ENCODE data around the gene PMPCA. TPM values are rescaled to one million over a fixed set of nuclear protein-coding genes. Genes with fewer than 3 reads are reported as not detected.
A peak's percentile ranks its signal among the peaks of the same experiment; 100 is the strongest.

PMPCA gene
- total and polyA plus RNA-seq, 2 of the 13 experiments (the other 11 are each of a cell fraction or from before 2014, with no cell fraction given) = 70.2 to 88.4 TPM

- TF ChIP-seq PBX2 (CRISPR knock-in tag; IDR thresholded peaks at IDR 0.05) (no peak), ZNF431 (CRISPR knock-in tag; IDR thresholded peaks at IDR 0.05; ENCODE audit: borderline replicate concordance, low read depth) (no peak), KDM5A (IDR thresholded peaks at IDR 0.05; ENCODE audit: borderline replicate concordance, low read length) (peak; percentile 98), AKNA (CRISPR knock-in tag; IDR thresholded peaks at IDR 0.05; ENCODE audit: borderline replicate concordance) (no peak), PLSCR1 (CRISPR knock-in tag; IDR thresholded peaks at IDR 0.05; ENCODE audit: borderline replicate concordance) (no peak), MAF1 (CRISPR knock-in tag; IDR thresholded peaks at IDR 0.05; ENCODE audit: borderline replicate concordance) (no peak), TSC22D2 (CRISPR knock-in tag; IDR thresholded peaks at IDR 0.05; ENCODE audit: borderline replicate concordance) (0 out of 2 replicates have a peak, but pooled peaks have one; percentile 42), ZNF720 (CRISPR knock-in tag; IDR thresholded peaks at IDR 0.05) (no peak), ZMAT5 (CRISPR knock-in tag; IDR thresholded peaks at IDR 0.05; ENCODE audit: borderline replicate concordance, low read depth) (no peak), TCF7 (IDR thresholded peaks at IDR 0.05; ENCODE audit: low read depth) (no peak), MLLT10 (CRISPR knock-in tag; IDR thresholded peaks at IDR 0.05) (no peak), ZNF597 (CRISPR knock-in tag; IDR thresholded peaks at IDR 0.05) (no peak), THAP8 (CRISPR knock-in tag; IDR thresholded peaks at IDR 0.05; ENCODE audit: borderline replicate concordance) (no peak), HNRNPUL1 (IDR thresholded peaks at IDR 0.05; ENCODE audit: low read depth, low read length) (no peak), ADNP (CRISPR knock-in tag; IDR thresholded peaks at IDR 0.05) (no peak), MYNN (CRISPR knock-in tag; IDR thresholded peaks at IDR 0.05; ENCODE audit: low read depth) (no peak), KLF16 (CRISPR knock-in tag; IDR thresholded peaks at IDR 0.05) (no peak), TAF15 (IDR thresholded peaks at IDR 0.05; ENCODE audit: low read depth, low read length, poor library complexity, severe bottlenecking) (no peak), ZC3H13 (CRISPR knock-in tag; IDR thresholded peaks at IDR 0.05) (peak; percentile 84), ZSCAN21 (CRISPR knock-in tag; IDR thresholded peaks at IDR 0.05; ENCODE audit: borderline replicate concordance) (no peak; the same call in 1 of the 2 replicates)
Observed at GRCh38 chr9:136410500-136411287, at the start of gene PMPCA, which contains the start of gene ENTR1 (continued).

Measured in HepG2 (cell line).